GM12874 (cell line): ENCODE results near the gene NINL.

Source experiments
- TF ChIP-seq, protein P1 (sequence below): IDR thresholded peaks from 2 replicates; pipeline ENCODE4 v1.5.1; 2011; ENCODE audit warnings: low read depth, mild to moderate bottlenecking, control low read depth, low read length, moderate library complexity; ENCODE audit not compliant: insufficient read depth

Gene NINL

DNA sequence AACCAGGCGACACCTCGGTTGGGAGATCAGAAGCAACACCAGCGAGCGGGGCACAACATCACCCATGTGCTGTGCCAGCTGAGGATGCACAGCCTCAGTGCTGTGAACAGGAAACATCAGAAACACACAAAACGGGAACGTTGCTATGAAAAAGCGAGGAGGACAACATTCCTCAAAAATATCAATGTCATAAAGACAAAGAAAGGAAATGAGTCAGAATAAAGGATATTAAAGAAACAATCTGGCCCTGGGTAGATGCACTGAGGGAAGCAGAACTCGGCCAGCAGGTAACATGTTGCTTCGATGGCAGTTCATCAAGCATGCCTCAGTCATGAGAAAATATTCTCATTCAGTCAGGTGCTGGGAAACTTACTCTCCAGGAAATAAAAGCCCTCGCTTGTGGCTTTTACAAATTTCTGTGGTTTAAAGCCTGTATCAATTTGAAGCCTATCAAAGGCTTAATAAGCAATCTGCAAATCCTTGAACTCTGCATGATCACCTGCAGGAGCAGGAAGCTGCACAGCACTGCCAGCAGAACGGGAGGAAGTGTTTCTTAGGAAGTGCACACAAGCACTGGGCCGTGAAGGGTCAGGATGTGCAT, 100.3 kb downstream of the NINL start:
- TF ChIP-seq, protein P1, sequence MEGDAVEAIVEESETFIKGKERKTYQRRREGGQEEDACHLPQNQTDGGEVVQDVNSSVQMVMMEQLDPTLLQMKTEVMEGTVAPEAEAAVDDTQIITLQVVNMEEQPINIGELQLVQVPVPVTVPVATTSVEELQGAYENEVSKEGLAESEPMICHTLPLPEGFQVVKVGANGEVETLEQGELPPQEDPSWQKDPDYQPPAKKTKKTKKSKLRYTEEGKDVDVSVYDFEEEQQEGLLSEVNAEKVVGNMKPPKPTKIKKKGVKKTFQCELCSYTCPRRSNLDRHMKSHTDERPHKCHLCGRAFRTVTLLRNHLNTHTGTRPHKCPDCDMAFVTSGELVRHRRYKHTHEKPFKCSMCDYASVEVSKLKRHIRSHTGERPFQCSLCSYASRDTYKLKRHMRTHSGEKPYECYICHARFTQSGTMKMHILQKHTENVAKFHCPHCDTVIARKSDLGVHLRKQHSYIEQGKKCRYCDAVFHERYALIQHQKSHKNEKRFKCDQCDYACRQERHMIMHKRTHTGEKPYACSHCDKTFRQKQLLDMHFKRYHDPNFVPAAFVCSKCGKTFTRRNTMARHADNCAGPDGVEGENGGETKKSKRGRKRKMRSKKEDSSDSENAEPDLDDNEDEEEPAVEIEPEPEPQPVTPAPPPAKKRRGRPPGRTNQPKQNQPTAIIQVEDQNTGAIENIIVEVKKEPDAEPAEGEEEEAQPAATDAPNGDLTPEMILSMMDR: no peak

DNA sequence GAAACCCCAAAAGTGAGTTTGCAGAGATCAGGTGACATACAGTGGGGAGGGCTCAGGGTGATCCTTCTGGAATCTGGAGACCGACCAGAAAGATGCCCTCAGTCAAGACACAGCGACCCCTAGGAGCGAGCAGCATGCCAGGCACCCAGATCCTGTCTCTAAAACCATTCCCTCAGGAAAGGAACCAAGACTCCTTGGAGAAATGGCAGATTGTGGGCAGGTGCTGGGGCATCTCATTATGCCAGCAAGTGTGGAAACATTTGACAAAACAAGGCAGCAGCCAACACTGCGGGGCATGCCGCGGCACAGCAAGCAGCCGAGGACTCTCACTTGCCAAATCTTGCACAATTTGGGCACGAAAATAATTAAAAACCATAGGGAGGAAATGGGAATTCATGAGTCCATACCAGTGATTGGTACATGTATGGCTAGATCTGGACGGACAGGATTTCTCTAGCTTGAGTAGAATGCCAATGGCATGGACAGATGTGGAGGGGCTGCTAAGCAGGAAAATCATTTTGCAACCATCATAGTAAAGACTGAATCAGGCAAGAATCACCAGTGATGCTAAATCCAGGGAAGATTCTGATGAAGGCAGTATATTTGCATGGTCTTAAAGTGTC, 101.0 kb downstream of the NINL start:
- TF ChIP-seq, protein P1: no peak

DNA sequence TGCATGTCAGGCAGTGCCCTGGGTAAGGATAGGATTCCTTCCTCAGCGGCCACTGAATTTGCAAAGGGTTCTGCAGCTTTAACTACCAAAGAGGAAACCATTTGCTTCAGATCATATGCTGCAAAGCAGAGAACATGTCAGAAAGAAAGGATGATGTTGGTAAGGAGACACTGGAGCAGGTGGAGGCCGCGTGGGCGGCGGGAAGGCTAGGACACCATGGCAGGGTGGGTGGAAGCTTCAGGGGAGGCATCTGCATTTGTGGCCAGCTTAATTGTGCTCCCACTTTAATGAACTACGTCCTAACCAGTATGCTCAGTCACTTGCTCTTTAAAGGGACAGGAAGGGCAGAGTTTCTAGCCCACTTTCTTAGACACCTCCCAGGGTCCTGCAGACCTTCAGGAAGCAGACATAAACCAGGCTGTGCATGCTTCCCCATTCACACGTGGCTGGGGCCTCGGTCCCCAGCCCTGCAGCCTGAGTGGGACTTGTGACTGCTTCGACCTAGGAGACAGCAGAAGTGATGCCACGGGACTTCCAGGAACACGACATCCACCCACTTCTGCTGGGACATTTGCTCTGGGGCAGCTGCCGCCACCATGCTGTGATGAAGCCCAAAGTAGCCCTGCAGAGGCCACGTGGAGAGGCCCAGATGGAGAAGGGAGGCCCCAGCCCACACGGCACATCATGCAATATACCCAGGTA, 101.7 kb downstream of the NINL start:
- TF ChIP-seq, protein P1: no peak

DNA sequence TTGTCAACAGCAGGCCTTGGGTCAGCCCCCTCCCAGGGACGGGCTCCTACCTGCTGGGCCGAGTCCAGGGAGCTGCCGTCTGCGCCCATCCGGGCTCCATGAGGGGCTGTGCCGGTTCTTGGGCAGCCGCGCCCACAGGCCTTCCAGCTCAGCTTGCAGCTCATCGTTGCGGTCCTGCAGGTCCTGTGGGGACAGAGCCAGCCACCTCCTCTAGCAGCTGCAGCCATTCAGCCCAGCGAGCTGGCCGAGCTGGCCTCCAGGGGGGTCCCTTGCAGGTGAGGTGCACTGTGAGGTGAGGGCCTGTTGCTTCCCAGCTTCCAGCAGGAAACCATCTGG, 103.4 kb downstream of the NINL start:
- TF ChIP-seq, protein P1: no peak

DNA sequence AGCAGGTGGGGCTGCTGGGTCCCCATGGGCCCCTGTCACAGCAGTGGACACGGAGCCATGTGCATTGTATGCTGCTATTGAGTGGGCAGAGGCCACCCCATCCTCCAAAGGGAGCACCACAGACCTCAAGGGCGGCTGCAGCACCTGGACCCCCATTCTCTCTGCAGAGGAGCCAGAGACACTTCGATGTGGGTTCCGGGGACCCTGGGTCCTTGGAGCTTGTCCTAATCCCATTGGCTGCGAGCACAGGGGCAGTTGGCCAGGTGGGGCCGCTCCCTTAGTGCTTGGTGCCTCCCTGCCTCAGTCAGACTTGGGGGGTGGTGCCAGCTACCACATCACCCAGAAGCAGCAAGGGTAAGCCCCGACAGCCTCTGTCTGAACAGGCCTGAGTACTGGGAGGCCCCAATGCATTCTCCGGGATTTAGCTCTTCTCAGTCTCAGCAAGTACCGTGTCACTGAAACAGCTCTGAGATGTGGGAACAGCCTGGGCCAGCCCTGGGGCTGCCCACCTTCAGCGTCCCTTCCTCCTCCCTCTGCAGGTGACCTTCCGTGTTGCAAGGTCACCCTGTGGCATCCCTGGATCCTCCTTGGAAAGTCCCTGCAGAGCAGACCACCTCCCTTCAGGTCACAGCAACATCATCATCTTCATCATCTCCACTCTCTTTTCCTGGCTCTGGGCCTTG, 104.0 kb downstream of the NINL start:
- TF ChIP-seq, protein P1: no peak

DNA sequence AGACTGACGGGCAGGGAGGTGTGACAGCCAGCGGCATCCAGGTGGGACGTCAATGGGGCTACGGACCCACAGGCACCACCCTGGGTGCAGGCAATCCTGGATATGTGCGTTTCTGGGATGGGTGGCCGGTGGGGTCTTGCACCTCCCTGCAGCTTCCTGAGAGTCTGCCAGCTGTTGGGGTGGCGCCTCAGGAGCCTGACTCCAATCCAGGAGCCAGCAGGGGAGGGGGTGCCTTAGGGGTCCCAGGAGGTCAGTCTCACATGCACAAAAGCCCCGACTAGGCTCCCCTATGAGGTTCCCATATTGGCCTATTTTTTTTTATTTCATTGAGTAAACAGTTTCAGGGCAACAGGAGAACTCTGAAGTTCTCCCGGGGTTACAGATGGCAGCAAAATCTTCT, 104.5 kb downstream of the NINL start:
- TF ChIP-seq, protein P1: no peak

DNA sequence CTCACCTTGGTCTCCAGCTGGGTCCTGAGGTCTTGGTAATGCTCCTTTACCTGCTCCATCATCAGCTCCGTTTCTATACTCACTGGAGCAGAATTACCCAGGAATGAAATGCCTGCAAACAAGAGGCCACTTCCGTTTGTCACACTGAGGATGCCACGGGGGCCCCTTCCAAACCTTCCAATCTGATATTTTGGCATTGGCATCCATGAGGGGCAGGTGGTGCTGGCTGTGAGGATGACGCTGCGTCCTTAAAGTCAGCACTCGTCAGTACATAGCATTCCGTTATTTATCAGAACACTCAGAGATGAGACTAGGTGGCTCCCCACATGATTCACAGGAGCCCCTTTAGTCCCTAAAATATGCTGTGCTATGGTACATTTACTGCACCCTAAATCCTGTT, 105.2 kb downstream of the NINL start:
- TF ChIP-seq, protein P1: no peak
